ENCODE results near the gene SCUBE1.

SCUBE1 gene

GRCh38 chr22:43205748-43206508, 137.2 kb downstream of the SCUBE1 start:
- no peak for DNase-seq
- H3K36me3 Mint-ChIP-seq (ENCODE audit: low read depth): peaks cover 19% of the 10 kb centered on the region
- peaks cover 15% of the 10 kb centered on the region for H3K27me3 Mint-ChIP-seq (ENCODE audit: low read depth, poor library complexity)
- no peaks in the 10 kb centered on the region for H3K9me3 Mint-ChIP-seq
- TF ChIP-seq CTCF (IDR thresholded peaks at IDR 0.05): no peak
- H3K4me3 Mint-ChIP-seq: no peak overlapping the region
- H3K4me1 Mint-ChIP-seq: peaks cover 41% of the 10 kb centered on the region
- no peak overlapping the region for H3K27ac Mint-ChIP-seq

DNA sequence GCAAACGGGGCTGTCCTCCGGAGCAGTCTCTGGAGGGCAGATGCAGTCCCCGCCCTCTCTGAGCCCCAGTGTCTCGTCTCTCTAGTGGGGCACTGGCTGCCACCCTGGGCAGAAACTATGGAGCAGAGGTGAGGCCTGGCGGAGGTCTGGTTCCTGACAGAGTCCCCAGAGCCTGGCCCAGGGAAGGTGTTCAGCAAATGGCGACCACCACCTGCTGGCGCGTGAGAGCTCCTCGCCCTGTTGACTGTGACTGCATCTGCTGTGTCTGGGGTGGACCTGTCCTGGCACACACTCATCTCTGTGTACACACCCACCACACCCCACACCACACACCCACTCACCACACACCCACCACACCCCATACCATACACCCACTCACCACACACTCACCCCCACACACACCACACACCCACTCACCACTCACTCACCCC, 137.9 kb downstream of the SCUBE1 start:
- TF ChIP-seq CTCF (IDR thresholded peaks at IDR 0.05): no peak
- H3K9me3 Mint-ChIP-seq: no peaks in the 10 kb centered on the region
- no peak overlapping the region for H3K27ac Mint-ChIP-seq
- no peak overlapping the region for H3K4me3 Mint-ChIP-seq
- H3K36me3 Mint-ChIP-seq (ENCODE audit: low read depth): peaks cover 23% of the 10 kb centered on the region
- DNase-seq: no peak
- H3K4me1 Mint-ChIP-seq: peaks cover 39% of the 10 kb centered on the region
- peaks cover 15% of the 10 kb centered on the region for H3K27me3 Mint-ChIP-seq (ENCODE audit: low read depth, poor library complexity)

GRCh38 chr22:43203471-43203981, 139.6 kb downstream of the SCUBE1 start:
- no peak overlapping the region for H3K27ac Mint-ChIP-seq
- no peak for TF ChIP-seq CTCF (IDR thresholded peaks at IDR 0.05)
- H3K9me3 Mint-ChIP-seq: no peaks in the 10 kb centered on the region
- peaks cover 39% of the 10 kb centered on the region for H3K4me1 Mint-ChIP-seq
- peak; percentile 59 for DNase-seq
- H3K4me3 Mint-ChIP-seq: no peak overlapping the region
- peaks cover 23% of the 10 kb centered on the region for H3K36me3 Mint-ChIP-seq (ENCODE audit: low read depth)
- peaks cover 17% of the 10 kb centered on the region for H3K27me3 Mint-ChIP-seq (ENCODE audit: low read depth, poor library complexity)

- Mint-ChIP-seq H3K27ac (no peak overlapping the region), H3K36me3 (ENCODE audit: low read depth) (peaks cover 23% of the 10 kb centered on the region), H3K4me3 (no peak overlapping the region), H3K9me3 (no peaks in the 10 kb centered on the region), H3K27me3 (ENCODE audit: low read depth, poor library complexity) (peaks cover 16% of the 10 kb centered on the region), H3K4me1 (peaks cover 39% of the 10 kb centered on the region)
- TF ChIP-seq CTCF (IDR thresholded peaks at IDR 0.05): no peak
- DNase-seq: no peak
These were observed 140.3 kb downstream of the SCUBE1 start for GRCh38 chr22:43202756-43203410.

GRCh38 chr22:43202326-43202725, 140.8 kb downstream of the SCUBE1 start:
- Mint-ChIP-seq H3K4me1 (peaks cover 36% of the 10 kb centered on the region), H3K36me3 (ENCODE audit: low read depth) (peaks cover 23% of the 10 kb centered on the region), H3K27me3 (ENCODE audit: low read depth, poor library complexity) (peaks cover 14% of the 10 kb centered on the region), H3K9me3 (no peaks in the 10 kb centered on the region), H3K4me3 (no peak overlapping the region), H3K27ac (no peak overlapping the region)
- TF ChIP-seq CTCF (IDR thresholded peaks at IDR 0.05): no peak
- DNase-seq: no peak

Measured in nephron progenitor cell (in vitro differentiated cells).